Endothelial cell of umbilical vein (primary cell): ENCODE data around the gene IL3RA. TPM values are rescaled to one million over a fixed set of nuclear protein-coding genes. Genes with fewer than 3 reads are reported as not detected.
"Not testable (repeated sequence)": the region's sequence is repeated elsewhere in the genome, so short reads cannot be mapped to it uniquely, and the experiment has no call there.

Source experiments
- BruUV-seq: library from RNA; stranded (reverse); fragments of 400-500 nt; replicated peaks from 2 replicates; lab custom pipeline; 2021; lab: Mats Ljungman, UMichigan
- CTCF ChIA-PET: fragments of 300-600, 350-600 bp; sonication (Branson Sonifier 250); formaldehyde crosslinking; loops from one replicate; lab custom pipeline; 2021; ENCODE audit warnings: antibody characterized with exemption, inconsistent platforms; lab: Charles Lee
- POLR2A ChIA-PET: fragments of 300-600, 350-600 bp; sonication (Branson Sonifier 250); formaldehyde crosslinking; loops from one replicate; lab custom pipeline; 2021; ENCODE audit warnings: antibody characterized with exemption, inconsistent platforms; lab: Charles Lee
- DNase-seq: peaks from one replicate; pipeline ENCODE4 v3.0.0-alpha.2; 2011; ENCODE audit warnings: low read depth, low spot score
- FAIRE-seq: peaks from 2 replicates; lab custom pipeline; 2011; peaks lifted over from hg19 to GRCh38; lab: Jason Lieb, UNC
- H2AFZ ChIP-seq: 2 replicates; pipeline ENCODE4 v1.6.0; 2012; ENCODE audit warnings: low read depth, low read length, control low read depth, inconsistent platforms
- H3K27ac ChIP-seq: 2 replicates; pipeline ENCODE4 v1.5.1; 2011; ENCODE audit warnings: low read depth, mild to moderate bottlenecking, control low read depth, low read length, moderate library complexity; ENCODE audit not compliant: insufficient read depth
- H3K27me3 ChIP-seq, 2 experiments: 2 replicates each; pipeline versions ENCODE4 v1.6.0 to v1.6.1; 2011; ENCODE audit warnings: low read length in 2 of 2, mixed read lengths in 1 of 2; ENCODE audit not compliant: control insufficient read depth in 2 of 2, insufficient read depth in 2 of 2
- H3K36me3 ChIP-seq, 2 experiments: 2 replicates in 1 of 2; 3 replicates in 1 of 2; pipeline ENCODE4 v1.5.1; 2011; ENCODE audit warnings: low read length in 2 of 2, mild to moderate bottlenecking in 1 of 2, moderate library complexity in 1 of 2; ENCODE audit not compliant: control insufficient read depth in 2 of 2, insufficient read depth in 2 of 2; ENCODE audit errors: extremely low read depth in 1 of 2
- H3K4me1 ChIP-seq: 3 replicates; pipeline ENCODE4 v1.5.1; 2011; ENCODE audit warnings: mild to moderate bottlenecking, low read length; ENCODE audit not compliant: control insufficient read depth, insufficient read depth; ENCODE audit errors: extremely low read depth
- H3K4me2 ChIP-seq: 2 replicates; pipeline ENCODE4 v1.6.1; 2011; ENCODE audit warnings: low read length, control low read depth, mixed read lengths; ENCODE audit not compliant: insufficient read depth
- H3K4me3 ChIP-seq, 3 experiments: fragments of 200-600 bp in 1 of 3; sonication (generic), shearing (Covaris generic) in 1 of 3; replicated peaks in 1 of 3; 2 replicates each; pipeline ENCODE4 v1.5.1; 2011 to 2016; ENCODE audit warnings: control low read depth in 3 of 3, low read length in 3 of 3, mild to moderate bottlenecking in 2 of 3, inconsistent platforms in 1 of 3, low read depth in 1 of 3, moderate library complexity in 1 of 3; ENCODE audit not compliant: insufficient read depth in 1 of 3
- H3K79me2 ChIP-seq: 2 replicates; pipeline ENCODE4 v1.6.0; 2012; ENCODE audit warnings: low read length, inconsistent platforms; ENCODE audit not compliant: control insufficient read depth, insufficient read depth
- H3K9ac ChIP-seq: replicated peaks from 2 replicates; pipeline ENCODE3; 2011; ENCODE audit warnings: low read length, control low read depth; ENCODE audit not compliant: insufficient read depth; ENCODE audit errors: extremely low read depth
- H3K9me1 ChIP-seq: replicated peaks from 3 replicates; pipeline ENCODE4 v1.6.0; 2011; ENCODE audit warnings: mild to moderate bottlenecking, low read length; ENCODE audit not compliant: control insufficient read depth, insufficient read depth; ENCODE audit errors: extremely low read depth
- H3K9me3 ChIP-seq: replicated peaks from 2 replicates; pipeline ENCODE4 v1.5.1; 2012; ENCODE audit warnings: low read length, inconsistent platforms; ENCODE audit not compliant: control insufficient read depth, insufficient read depth
- H4K20me1 ChIP-seq: replicated peaks from 2 replicates; pipeline ENCODE3; 2011; ENCODE audit warnings: mild to moderate bottlenecking, low read length; ENCODE audit not compliant: control insufficient read depth, insufficient read depth; ENCODE audit errors: extremely low read depth
- CTCF ChIP-seq, 2 donors: IDR thresholded peaks; 1 replicate in 1 of 2; 2 replicates in 1 of 2; pipeline ENCODE4 v1.5.1; 2011; ENCODE audit warnings: low read length in 2 of 2, mild to moderate bottlenecking in 2 of 2, moderate library complexity in 2 of 2, control low read depth in 1 of 2, inconsistent platforms in 1 of 2, low read depth in 1 of 2; ENCODE audit not compliant: insufficient read depth in 1 of 2; ENCODE audit errors: extremely low read depth in 1 of 2
- EZH2 ChIP-seq: IDR thresholded peaks from 2 replicates; pipeline ENCODE4 v1.6.1; 2012; ENCODE audit warnings: borderline replicate concordance, low read depth, mild to moderate bottlenecking, moderate library complexity, low read length, inconsistent platforms; ENCODE audit not compliant: severe bottlenecking
- GATA2 ChIP-seq: IDR thresholded peaks from 2 replicates; pipeline ENCODE4 v1.7.0; 2011; ENCODE audit warnings: low read depth, mild to moderate bottlenecking, moderate library complexity, mixed read lengths, low read length; ENCODE audit not compliant: insufficient read length, insufficient read depth
- JUN ChIP-seq: IDR thresholded peaks from 2 replicates; pipeline ENCODE4 v1.6.1; 2011; ENCODE audit warnings: borderline replicate concordance, low read depth; ENCODE audit not compliant: insufficient read length, insufficient read depth
- MAX ChIP-seq: IDR thresholded peaks from 2 replicates; pipeline ENCODE4 v1.6.1; 2011; ENCODE audit not compliant: insufficient read depth, insufficient read length
- MYC ChIP-seq: IDR thresholded peaks from one replicate; pipeline ENCODE4 v1.6.1; 2011; ENCODE audit warnings: mild to moderate bottlenecking, low read depth, low read length
- dilution Hi-C: fragments of 300-500 bp; cut with MboI; formaldehyde crosslinking; loops from one replicate; pipeline ENCODE4 v1.15.0; 2019; ENCODE audit warnings: low sequenced_read_pairs; ENCODE audit not compliant: extremely low pct_ligation_motif_present
- intact Hi-C: fragments of 100-400 bp; cut with micrococcal nuclease; formaldehyde crosslinking; loops from one replicate; pipeline ENCODE4 v1.10.0; 2022
- polyA plus RNA-seq, 4 experiments: library from polyadenylated mRNA; depleted of rRNA in 3 of 4; stranded (reverse) in 3 of 4; unstranded in 1 of 4; fragments of >200 nt; gene quantifications; 2 replicates each; pipeline versions ENCODE4 v1.2.1 to v1.2.3, GENCODE V29; 2011 to 2012; ENCODE audit warnings: missing spikeins in 1 of 4
- total RNA-seq: library from RNA; stranded (reverse); gene quantifications from 2 replicates; pipeline ENCODE4 v1.2.3, GENCODE V29; 2021

The IL3RA gene
- total and polyA plus RNA-seq, 2 donors (not counting 3 experiments of a cell fraction or from before 2014, with no cell fraction given): 28.9 to 35.1 TPM

- CTCF ChIA-PET, intact Hi-C loops, H3K4me3 ChIP-seq, H3K36me3 ChIP-seq, H3K9me1 ChIP-seq, POLR2A ChIA-PET, BruUV-seq, H3K79me2 ChIP-seq, FAIRE-seq, H3K27ac ChIP-seq, H4K20me1 ChIP-seq, dilution Hi-C loops, H3K9me3 ChIP-seq, H3K4me2 ChIP-seq, DNase-seq, H3K27me3 ChIP-seq, H3K9ac ChIP-seq, H2AFZ ChIP-seq, H3K4me1 ChIP-seq: not testable (repeated sequence)
These were observed 89.7 kb downstream of the IL3RA start for GRCh38 chrX:1426321-1426720.

- no peak overlapping the region for H3K27ac ChIP-seq
- no peaks in the 10 kb centered on the region for H3K79me2 ChIP-seq
- no peak overlapping the region for H3K9ac ChIP-seq
- no peaks in the 10 kb centered on the region for H4K20me1 ChIP-seq
- H3K27me3 ChIP-seq: no peaks in the 10 kb centered on the region
- no peaks in the 10 kb centered on the region for H3K4me1 ChIP-seq
- CTCF ChIA-PET: no interaction called here
- TF ChIP-seq EZH2 (no peak), GATA2 (no peak), MAX (no peak), JUN (no peak), CTCF (IDR thresholded peaks at IDR 0.05; ENCODE audit: extremely low read depth in 1 of 2, insufficient read depth in 1 of 2, low read depth in 1 of 2, low read length in 2 of 2) (no peak), MYC (no peak)
- no peak for FAIRE-seq
- no peak overlapping the region for H3K4me3 ChIP-seq
- dilution Hi-C loops: no loop called here
- DNase-seq: no peak
- H3K9me1 ChIP-seq: no peaks in the 10 kb centered on the region
- no peak overlapping the region for H3K4me2 ChIP-seq
- intact Hi-C loops: no loop called here
- peaks cover 0 to 5% of the 10 kb centered on the region in 2 experiments for H3K36me3 ChIP-seq
- BruUV-seq: no TSS peak
- POLR2A ChIA-PET: no interaction called here
- no peaks in the 10 kb centered on the region for H3K9me3 ChIP-seq
- no peak overlapping the region for H2AFZ ChIP-seq
These were observed 91.2 kb downstream of the IL3RA start for GRCh38 chrX:1427756-1428155.
